Activated T-helper 1 cell treated with anti-CD3 and anti-CD28 coated beads, Interleukin-2, amount 50 U/mL, for 16 hours (primary cell): ENCODE data around the gene ANKRD13B.
A peak's percentile ranks its signal among the peaks of the same experiment; 100 is the strongest.

Experiments used
- DNase-seq, 2 donors: peaks; one replicate each; pipeline ENCODE4 v3.0.0-alpha.2; 2020; ENCODE audit warnings: low read depth in 1 of 2, low spot score in 1 of 2

ANKRD13B gene

DNA sequence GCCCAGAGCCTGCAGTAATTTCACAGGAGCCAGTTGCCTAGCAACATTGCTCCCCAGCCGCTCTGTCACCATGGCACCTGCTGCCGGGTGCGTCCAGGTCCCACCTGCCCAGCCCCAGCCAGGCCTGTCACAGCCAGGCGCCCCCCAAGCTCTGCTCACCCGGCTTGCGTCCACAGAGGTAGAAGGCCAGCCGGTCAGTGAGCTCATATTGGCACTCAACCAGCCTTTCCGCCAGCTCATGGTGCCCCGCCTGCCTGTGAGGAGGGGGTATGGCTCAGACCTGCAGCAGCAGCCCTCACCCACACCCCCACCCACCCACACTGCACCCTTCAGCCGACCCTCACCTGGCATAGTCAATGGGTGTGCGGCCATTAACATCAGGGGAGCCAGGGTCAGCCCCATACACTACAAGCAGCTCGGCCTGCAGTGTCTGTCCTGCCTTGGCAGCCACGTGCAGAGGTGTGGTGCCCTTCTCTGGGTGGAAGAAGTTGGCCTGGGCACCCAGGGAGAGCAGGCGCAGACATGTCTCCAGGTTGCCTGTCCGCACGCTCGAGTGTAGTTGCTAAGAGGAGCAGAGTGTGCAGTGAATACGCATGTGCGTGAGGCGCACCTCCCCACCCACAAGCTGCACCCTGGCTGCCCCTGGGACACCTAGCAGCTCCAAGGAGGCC, 11.2 kb upstream of the ANKRD13B start:
- DNase-seq, result no peak

DNA sequence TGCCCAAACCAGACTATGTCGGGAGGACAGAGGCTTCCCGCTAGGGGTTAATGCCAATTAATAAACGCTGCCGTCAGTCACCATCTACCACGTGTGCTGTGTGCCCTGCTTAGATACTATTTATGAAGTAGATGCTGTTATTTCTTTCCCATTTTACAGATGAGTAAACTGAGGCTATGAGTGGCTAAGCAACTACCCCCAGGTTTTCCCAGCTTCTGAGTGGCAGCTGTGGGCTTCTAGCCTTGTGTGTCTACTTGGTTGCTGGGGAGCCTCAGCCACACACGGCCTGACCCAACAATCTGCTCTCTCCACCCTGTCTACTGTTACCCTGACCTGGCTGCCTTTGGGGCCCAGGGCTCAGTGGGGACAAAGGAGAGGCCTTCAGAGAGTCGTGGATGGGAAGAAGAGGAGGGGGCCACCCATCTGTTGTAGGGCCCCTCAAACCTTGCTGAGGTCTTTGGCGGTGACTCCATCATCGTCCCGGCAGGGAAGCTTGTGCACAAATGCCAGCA, 10.6 kb upstream of the ANKRD13B start:
- no peak for DNase-seq

DNA sequence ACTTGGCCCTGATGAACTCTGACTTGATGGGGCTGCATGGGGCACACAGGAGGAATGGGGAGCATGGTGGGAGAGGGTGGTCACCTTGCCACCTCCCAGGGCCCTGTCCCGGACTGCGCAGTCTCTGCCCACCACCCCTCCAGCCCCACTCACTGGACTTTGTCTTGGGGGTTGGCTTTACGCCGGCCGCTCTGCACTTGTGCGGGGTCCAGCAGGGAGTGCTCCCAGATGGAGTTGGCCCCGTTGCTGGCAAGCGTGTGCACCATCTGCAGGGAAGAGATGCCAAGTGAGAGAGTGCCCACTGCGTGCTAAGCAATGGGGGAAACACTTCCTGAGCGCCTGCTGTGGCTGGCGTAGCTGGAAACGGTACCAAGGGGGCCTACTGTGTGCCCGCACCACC, 10.2 kb upstream of the ANKRD13B start:
- DNase-seq, result no peak

DNA sequence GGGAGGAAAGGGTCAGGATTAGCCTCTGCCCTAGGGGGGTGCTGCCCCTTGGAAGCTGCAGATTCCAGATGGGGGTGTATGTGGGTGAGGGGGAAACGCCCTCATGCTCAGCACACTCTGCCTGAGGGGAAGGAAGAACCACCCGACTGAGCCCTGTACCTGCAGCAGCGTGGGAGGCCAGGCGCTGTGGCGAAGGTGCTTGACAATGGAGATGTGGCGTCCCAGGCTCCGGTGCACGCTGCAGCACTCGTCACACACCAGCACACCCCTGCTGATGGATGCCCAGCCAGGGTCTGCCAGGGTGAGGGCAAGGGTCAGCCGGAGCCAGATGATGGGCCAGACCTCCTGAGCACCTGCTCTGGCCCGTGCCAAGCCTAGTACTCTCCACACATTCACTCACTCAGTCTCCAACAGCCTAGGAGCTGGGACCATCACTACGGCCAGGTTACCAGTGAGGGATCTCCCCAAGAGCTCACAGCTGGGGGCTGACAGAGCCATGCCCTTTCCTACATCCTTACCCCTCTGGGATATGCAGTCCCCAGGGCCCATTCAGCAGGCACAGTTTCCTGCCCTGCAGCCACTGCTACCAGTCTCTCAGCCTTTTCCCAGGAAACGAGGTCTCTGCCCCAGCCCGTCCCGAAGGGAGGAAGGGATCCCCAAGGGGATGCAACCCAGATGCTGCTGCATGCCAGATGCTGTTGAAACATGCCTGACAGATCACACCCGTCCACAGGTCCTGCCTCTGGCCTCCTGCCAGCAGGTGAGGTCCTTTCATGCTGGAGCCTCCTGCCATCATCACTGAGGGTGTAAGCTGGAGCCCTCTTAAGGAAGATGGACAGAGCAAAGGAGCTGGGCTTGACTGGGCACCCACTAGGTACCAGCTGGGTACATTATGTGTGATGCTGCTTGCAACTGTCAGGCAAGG, 9.3 kb upstream of the ANKRD13B start:
- DNase-seq, result no peak

DNA sequence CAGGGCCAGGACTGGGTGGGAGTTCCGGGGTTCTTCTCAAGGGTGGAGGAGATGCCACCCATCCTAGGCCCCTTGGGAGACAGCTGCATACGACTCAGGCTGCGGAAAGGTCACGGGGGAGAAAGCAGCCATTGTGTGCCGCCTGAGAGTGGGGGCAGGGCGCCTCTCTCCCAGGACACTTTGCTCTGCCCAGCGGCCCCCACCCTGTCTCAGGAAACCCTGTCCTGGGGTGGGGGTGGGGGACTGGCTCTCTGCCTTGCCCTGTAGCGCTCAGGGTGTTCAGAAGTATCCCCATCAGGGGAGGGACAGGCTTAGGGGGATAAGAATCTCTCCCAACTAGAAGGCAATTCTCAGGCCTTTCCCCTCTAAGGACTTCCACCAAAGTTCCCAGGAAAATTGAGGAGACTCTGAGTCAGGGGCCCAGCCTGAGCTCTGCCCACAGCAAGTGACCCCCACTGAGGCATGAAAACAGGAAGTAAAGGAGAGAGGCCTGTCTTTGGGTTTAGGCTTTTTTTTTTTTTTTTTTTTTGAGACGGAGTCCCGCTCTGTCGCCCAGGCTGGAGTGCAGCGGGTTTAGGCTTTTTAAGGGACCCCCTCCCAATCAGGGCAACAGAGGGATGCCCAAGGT, 8.4 kb upstream of the ANKRD13B start:
- no peak for DNase-seq

DNA sequence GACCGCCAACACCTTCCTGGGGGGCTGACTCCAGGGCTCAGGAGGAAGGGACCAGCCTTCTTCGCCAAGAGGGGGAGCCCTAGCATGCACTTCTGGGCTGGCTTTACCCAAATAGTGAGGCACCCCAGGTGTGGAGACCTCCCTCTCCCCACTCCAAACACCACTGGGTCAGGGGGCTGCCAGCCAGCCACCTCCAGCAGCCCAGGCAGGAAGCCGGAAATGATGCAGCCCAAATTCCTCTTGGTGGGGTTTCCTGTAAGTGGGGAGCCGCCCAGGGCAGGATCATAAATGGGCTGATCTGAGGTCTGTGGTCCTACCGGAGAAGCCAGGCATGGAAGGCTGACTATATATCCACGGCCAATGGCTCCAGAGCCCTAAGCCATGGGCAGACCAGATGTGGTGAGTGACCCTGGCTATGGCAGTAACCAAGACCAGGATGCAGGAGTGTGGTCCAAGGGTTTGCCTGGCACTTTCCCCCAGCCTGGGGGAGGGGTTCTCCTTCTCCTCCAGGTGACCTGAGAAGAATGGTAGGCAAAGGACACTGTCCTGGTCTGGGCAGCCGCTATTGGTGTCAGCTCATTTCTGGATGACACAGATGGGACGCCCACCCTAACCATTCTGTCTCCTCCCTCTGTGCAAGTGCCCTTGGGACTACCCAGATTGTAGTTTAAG, 7.7 kb upstream of the ANKRD13B start:
- DNase-seq, result no peak

DNA sequence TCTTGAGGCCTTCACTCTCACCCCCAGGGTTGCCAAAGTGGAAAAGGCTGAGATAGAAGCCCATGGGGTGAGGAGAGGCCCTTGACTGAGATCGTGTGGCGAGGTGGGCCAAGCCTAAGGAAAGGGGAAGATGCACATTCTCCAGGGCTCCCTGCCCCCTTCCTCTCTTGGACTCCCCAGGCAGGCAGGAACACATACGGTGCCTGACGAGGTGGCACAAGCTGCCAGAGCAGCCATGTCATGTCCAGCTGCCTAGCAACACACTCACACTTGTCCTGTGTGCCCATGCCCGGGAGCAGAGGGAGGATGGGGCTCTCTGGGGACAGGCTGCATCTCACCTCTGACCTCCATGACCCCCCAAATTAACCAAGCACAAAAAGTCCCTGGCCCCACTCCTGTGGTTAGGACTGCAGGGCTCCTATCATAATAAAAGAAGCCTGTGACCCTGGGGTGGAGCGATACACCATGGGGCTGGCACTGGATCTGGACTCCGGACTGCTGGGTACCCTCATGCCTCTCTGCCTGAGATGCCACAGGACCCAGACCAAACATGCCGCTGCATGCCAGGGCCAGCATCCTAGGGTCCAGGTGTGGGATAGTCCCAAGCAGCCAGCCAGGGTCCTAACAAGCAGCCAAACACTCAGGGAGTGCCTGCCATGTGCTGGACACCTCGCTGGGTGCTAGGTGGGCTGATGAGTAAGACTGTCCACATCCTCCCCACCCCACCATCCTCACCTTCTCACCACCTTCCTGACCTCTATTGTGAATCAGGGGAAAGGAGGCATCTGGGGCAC, 6.1 kb upstream of the ANKRD13B start:
- DNase-seq, result no peak

DNA sequence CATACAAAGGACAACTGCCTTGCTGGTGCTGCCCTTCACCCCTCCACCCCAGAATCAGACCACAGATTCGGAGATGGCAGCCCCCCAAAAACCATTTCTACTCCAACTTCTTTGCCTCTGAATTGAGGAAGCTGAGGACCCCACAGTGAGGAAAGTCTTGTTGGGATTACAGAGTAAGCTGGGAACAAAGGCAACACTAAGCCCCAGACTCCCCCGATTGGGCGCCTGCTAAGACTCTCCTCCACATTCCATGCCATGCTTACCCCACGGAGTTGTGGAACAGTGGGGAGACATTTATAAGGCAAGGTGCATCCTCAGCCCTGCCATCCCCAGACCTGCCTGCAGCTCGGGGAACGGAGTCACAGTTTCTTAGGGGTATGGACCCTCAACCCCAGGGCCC, 5.3 kb upstream of the ANKRD13B start:
- no peak for DNase-seq

DNA sequence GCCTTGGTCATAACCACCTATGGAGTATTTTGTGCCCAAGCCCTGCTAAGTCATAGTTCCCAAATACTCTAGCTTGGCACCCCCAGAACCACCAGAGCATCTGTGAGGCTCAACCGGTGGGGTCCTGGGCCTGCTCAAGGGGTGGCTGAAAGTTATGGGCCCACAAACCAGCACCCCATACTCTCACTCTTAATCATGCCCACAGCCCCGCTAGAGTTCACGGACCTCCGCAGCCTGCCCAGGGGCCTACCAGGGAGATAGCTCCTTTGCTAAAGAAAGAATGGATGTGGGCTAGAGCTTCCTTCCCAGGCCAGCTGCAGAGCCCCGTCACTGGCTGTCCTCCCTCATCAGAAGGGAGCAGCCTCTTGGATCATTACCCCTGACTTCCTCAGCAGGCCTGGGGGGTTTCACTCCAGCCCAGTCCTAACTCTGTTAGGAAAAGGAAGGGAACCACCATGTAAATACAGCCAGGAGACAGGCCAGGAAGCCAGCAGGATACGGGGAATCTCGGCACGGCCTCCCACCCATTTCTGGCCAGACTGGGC, 4.8 kb upstream of the ANKRD13B start:
- DNase-seq, result no peak

DNA sequence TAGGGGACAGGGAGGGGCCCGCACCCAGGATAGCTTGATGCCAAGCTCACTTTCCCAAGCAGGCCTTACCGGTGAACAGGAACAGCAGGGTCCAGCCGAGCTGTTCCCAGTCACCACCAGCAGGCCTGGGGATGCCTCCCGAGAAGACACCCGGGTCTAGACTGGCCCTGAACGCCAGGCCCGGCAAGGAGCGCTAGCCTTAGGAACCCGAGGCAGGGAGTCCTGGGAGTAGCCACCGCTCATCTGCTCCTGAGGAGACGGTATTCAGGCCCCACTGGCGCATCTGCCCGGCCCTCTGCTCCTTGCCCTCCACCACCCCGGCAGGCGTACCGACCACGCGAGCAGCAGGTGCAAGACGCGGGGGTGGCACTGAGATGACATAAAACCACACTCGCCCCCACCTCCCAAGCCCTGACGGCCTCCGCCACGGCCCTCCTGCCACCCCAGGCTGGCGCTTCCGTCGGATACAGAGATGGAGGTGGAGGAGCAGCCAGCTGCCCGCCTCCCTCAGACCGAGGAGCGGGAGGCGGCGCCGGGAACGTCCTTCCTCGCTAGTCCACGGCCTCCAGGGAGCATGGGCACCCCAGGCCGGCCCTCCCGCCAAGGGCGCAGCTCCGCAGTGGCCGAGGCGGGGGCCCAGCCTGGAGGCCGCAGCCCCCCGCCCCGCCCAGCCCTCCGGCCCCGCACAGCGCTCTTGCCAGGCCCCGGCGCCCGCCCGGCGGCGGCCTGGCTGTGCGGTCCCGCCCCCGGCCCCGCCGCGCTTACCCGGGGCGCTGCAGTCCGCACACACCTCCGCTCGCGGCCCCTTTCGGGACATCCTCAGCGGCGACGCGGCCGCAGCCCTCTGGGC, 4.1 kb upstream of the ANKRD13B start:
- no peak for DNase-seq

DNA sequence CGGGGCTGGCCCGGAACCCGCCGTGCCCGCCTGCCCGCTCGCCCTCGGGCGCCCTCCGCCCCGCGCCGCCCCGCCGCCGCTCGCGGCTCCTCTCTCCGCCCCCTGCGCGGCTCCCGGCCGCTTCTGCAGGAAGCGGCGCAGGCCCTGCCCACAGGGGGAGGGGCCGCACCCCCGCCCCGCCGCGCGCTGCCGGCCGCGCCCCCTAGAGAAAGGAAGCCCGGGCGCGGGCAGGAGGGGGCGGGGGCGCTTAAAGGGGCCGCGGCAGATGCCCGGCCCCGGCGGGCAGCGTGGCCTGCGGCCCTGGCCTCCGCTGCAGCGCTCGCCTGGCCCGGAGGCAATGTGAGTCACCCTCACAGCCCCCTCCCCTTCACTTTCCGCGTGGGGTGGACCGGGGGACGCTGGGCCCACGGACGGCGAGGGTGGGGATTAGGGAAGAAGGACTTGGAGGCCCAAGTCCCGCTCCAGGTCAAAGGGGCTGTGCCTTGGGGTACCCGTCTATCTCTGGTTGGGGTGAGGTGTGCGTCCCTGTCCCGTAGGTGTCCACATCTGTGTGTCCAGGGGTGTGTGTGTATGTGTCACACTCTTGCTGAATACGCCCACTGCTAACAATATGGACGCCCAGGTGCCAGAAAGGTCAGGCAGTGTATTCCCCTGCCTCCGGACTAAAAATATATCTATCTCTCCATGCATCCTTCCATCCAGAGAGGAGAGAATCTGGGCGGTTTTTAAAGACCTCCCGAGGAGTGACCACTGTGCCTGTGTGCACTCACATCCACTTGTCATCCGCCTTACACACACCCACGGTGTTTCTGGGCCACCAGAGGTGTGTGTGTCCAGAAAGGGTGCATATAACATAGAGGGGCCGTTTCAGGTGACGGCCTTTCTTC, 3.2 kb upstream of the ANKRD13B start, which contains the start of gene GIT1:
GIT1 (minus strand) TSS at position 125 of the 887 bp plus-strand sequence. CDS start 270 bp downstream, outside the sequence.
- DNase-seq, result peak; percentile 60 to 82

DNA sequence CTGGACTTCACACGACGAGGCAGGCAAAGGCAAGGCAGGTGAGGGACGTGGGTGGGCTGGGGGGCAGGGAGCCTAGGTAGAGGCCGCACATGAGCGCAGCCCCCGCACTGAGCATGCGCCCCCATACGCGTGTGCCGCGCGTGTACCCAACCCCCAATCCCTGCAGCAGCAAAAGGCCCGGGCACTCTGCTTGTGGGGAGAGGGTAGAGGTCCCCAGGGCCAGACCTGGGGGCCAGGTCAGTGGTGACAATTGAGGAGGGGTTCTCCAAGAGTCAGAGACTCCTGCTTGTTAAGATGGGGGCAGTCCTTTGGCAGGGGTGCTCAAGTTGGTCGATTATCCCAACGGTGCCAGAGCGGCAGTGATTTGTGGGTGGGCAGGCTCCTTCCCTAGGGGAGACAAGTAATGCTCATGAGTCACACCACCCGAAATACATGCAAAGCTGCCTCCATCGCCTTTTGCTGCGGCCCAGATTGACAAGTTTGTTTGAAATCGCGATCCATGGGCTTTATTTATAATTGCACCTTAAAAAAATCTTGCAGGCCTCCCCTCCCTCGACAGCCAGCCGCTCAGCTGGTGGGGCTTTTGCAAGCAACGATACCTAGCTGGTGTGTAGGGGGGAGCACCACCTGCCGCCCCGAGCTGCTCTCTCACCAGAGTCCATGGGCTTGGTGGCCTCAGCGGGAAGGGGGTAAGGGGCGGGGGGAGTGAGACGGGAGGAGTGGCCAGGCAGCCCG, 2.4 kb upstream of the ANKRD13B start:
- no peak for DNase-seq

DNA sequence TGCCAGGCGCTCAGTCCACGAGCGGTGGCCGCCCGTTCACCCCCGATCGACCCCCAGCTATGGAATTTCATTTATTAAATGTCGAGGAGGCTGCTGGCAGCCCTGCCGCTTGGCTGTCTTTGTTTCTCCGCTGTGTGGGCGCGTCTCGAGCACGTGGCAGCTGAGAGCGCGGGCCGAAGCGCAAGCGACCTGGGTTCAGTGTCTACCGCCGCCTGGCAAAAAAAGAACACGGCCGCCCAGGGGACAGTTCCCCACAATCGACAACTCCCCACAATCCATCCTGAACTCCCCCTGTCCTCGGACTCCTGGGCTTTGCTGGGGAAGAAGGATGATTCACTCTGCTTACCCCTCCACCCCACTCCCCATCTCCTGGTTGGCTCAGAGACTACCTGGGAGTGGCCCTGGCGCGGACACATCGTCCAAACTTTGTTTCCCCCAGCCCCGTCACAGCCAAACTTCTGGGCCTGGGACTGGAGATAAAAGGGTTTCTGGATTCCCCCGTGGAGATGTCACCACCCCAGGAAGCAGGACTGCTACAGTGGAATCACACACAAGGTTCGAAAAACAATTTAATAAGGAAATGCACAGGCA, 1.7 kb upstream of the ANKRD13B start:
- no peak for DNase-seq

DNA sequence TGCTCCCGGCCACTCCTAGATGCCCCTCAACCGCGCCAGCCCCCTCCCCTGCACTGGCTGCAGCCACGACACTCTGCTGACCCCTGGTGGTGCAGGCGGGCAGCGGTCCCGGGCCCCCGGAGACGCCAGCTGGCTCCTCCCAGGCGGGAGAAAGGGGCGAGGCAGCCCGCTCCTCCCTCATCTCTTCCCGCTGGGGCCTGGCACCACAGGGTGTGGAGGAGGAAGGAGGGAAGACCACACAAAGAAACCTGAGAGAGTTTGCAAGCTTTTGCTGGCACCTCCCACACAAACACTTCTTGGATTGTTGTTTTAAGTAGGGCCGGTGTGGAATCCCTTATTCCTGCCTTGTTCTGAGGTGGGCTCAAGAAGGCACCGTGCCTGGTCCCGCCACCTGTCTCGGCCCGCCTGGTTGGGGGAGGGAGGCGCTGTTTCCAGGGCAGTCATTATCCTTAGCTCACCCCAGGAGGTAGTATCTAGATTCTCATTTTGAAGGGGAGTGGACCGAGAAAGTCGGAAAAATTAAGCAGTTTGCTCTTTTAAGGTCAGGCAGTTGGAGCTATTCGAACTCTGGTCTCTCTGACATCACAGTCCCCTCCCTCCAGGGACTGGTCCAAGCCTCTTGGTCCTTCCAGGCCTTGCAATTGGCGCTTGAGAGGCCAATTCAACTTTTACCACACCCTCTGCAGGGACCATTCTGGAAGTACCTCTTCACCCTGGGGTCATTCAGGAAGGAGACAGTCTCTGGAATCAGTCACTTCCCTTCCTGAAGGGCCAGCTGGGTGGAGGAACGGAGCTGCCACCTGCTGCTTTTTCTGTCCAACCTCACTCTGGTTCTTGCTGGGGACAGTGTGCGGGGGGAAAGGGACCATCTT, 959 bp upstream of the ANKRD13B start:
- peak; percentile 60 to 67 for DNase-seq

DNA sequence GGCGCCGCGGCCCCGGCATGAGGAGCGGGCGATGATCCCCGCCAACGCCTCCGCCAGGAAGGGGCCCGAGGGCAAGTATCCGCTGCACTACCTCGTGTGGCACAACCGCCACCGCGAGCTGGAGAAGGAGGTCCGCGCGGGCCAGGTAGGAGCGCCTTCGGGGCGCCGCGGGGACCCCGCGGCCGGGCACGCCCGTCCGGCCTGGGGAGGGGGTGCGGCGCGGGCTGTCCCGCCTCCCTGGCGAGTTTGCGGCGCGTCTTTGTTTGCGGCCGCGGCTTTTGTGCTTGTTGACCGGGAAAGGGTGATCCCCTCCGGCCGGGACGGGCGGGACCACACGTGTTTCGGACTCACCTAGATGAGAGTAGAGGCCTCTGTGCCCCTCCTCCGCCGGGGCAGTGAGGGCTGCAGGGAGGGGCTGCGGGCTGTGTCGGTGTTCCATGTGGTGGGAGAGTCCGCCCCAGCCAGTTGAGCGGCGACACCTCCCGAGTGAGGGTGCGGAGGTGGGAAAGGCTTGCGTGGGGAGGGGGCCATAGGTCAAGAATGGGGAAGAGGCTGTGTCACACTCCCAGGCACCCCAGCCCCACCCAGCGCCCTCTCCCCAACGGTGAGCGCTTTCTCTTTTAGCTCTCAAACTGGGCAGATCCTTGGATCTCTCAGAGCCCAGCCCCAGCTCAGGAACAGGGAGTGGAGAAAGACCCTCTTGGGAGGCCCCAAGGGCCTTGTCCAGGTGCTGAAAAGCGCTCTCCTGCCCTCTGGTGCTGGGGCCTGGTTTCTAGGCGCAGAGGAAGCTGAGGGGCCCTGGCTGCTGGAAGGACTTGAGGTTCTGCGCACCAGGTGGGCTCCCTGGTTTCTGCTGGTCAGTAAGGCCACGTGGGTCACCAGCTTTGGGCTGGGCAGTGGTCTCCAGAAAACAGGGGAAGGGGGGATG, 923 bp downstream of the ANKRD13B start:
- no peak for DNase-seq
